Keratinocyte (primary cell): ENCODE measurements around the gene HPS4.

Experiments used
- CTCF ChIP-seq, 3 experiments: IDR thresholded peaks in 1 of 3; conservative IDR thresholded peaks in 1 of 3; optimal IDR thresholded peaks in 1 of 3; 2 replicates in 2 of 3; 3 replicates in 1 of 3; pipeline versions ENCODE3 to v1.5.1; 2011; ENCODE audit warnings: low read length in 3 of 3, mild to moderate bottlenecking in 3 of 3, moderate library complexity in 2 of 3, control low read depth in 1 of 3, inconsistent platforms in 1 of 3; ENCODE audit not compliant: insufficient read depth in 2 of 3; ENCODE audit errors: extremely low read depth in 1 of 3
- EZH2 ChIP-seq: IDR thresholded peaks from one replicate; pipeline ENCODE4 v1.6.1; 2012; ENCODE audit warnings: inconsistent platforms, mild to moderate bottlenecking, low read length, moderate library complexity

GRCh38 chr22:26471522-26471921 lies 12.1 kb downstream of the HPS4 start:
- no peak for TF ChIP-seq CTCF (optimal IDR thresholded peaks at IDR 0.05 in 1 of 3, IDR thresholded peaks at IDR 0.05 in 1 of 3, conservative IDR thresholded peaks at IDR 0.05 in 1 of 3; ENCODE audit: extremely low read depth in 1 of 3, insufficient read depth in 2 of 3, low read length in 3 of 3)
- TF ChIP-seq EZH2, result no peak
